COLO829 (cell line): ENCODE measurements around the gene ELOVL5.
A peak's percentile ranks its signal among the peaks of the same experiment; 100 is the strongest.
"Not testable (repeated sequence)": the region's sequence is repeated elsewhere in the genome, so short reads cannot be mapped to it uniquely, and the experiment has no call there.

ENCODE experiments used
- DNase-seq: peaks from one replicate; pipeline ENCODE4 v3.0.0; 2012; ENCODE audit warnings: low spot score

ELOVL5 gene

GRCh38 chr6:53305506-53306005 lies 43.2 kb downstream of the ELOVL5 start:
- DNase-seq, result not testable (repeated sequence)

- not testable (repeated sequence) for DNase-seq
These were observed 43.8 kb downstream of the ELOVL5 start for GRCh38 chr6:53304953-53305352.

DNA sequence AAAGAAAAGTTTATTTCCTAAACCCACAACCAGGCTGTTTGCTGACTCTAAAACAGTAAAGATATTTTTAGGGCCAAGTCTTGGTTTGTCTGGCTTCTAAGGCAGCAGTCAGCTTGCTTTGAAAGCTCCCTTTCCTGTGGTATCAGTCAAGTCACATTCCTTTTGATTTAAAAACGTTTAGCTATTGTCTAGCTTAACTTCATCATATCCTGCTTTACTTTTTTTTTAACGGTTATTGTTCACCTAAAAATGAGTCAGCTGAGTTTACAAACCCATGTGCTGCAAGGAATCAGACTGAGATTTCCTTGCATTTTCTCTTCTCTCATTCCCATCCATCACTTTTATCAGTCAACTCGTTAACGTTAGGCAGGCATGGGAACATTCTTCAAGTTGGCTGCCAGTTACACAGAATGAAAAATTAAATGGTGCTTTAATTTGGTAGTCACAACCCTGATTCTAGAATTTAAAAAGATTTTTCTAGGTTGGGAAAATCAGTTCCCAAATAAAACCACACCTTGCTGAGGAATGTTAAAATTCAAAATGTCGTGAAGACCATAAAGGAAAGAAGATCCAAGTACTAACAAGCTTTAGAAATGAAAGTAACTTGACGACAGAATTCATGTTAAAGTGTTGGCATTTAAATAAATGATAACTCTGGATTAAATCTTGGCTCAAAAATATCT lies 45.9 kb downstream of the ELOVL5 start:
- DNase-seq, result no peak

DNA sequence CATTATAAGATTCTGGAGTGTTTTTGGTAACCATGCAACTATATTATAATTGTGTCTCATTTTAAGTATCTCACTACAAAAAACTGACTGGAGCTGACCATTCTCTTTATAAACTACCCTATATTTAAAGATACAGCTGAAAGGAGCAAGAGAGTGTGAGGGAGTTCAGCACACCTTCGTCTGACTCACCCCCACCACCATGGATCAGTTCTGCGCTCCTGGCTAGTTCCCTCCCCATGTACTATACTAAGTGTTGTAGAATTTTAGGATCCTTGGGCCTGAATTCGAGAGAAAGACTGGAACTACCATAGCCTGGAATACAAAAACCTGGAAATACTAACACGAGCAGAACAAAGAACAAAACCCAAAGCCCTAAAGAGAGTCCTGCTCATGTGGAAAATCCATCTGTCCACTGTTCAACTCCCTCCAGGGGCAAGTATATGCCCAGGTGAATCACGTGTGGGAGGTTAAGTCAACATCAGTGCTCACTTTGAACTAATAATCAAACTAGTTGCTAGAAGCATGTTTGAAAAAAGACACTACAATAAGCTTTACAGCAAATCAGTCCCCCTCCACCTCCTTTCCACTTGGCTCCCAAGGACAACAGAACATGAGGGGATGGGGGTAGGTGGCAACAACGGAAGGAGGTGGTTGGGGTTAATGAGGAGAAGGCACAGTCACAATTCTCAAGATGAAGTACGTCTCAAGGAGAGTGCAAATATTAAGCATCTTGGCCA lies 46.8 kb downstream of the ELOVL5 start:
- DNase-seq, result no peak

DNA sequence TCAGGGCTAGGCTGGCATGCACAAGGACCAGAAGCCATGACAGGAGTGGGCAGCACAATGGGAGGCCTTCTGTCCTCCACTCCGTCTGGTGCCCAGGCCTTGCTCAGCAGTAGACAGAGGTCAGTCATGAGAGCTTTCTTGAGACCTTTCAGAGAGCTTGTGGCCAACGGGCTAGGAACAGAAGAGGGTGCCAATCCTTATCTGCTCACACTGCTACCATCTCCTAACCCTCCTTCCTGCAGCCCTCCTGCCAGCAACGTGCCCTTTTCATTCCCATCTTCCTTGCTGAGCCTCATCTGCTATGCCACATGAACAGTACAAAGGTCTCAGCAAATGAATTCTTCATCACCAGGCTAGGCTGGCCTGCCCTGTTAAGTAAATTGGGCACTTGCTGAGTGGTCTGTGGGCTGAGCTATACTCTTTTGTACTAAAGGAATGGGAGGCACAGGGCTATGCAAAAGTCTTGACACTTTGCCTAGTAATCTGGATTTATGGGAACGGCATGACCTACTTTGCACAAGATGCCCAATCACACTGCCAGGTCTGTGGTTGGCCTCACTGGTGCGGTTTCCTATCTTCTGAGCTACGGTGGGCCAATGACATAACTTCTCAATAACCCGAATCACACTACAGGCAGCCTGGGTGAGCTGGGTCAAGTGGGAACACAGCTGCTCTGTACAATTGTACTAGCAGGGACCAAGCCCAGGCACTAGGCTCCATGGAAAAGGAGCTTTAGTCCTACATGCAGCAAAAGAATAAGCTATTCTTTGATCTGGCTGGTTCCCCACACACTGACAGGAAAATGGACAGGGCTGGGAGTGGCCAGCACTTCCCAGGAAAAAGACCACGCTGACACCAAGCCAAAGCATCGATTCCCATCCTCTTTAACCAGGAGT lies 47.8 kb downstream of the ELOVL5 start:
- DNase-seq, result no peak

DNA sequence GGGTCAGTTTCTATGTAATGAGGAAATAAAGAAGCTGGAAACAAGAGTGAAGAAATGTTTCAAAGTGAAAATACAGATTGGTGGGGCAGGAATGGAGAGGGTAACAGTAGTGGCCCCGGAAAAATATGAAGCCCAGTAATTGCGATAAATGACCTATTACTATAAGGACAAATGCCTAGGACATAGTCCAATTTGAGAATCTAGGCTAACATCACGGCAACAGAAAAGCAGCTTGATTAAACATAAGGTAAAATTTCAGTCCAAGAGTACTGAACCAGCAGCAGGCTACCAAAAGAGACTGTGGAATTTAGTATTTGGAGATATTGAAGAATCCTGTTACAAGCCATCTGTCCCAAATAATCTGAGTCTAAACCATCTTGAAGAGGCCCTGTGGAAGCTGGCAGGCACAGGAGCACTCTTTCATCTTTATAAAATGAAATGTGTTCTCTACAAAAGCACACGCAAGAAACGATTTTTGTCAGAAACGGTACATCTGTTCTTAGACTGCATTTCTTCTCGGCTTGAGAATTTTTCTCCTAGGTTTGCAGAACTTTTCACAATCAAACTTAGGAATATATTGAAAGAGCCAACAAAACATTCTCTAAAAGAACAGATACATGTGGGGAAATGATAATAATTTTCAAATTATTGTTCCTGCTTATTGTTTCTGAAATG lies 49.3 kb downstream of the ELOVL5 start:
- DNase-seq, result no peak

DNA sequence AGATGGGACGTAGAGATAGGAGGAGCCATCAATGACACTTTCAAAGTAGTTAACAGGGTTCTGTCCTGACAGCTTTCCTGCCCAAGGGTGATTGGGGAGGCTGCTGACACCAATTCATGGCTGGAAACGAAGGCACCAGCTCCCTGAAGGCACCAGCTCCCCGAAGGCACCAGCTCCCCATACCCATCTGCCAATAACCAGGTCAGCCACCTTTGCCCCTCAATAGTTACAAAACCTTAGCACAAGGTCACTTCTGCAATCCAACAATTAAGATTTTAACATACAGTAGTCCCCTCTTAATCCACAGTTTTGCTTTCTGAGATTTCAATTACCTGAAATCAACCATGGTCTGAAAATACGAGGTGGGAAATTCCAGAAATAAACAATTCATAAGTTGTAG lies 51.7 kb downstream of the ELOVL5 start:
- DNase-seq, result no peak

DNA sequence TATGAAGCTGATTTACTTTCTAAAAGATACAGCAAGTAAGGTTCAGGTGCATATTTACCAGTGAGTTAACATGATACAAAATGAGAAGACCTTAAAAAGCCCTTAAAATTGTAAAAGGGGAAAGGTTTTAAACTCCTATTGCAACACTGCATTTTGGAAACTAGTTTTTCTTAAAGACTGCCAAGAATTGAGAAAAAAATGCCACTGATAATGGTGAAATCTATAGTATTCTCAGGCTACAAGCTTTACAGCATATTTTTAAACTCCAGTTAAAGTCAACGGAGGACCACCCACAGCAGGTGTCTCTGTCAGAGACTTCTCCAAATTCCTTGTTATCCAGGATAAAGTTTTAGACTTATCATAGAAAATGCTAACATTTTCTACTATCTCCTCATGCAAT lies 53.6 kb downstream of the ELOVL5 start:
- DNase-seq, result no peak

GRCh38 chr6:53294611-53295010 lies 54.1 kb downstream of the ELOVL5 start:
- DNase-seq, result no peak

DNA sequence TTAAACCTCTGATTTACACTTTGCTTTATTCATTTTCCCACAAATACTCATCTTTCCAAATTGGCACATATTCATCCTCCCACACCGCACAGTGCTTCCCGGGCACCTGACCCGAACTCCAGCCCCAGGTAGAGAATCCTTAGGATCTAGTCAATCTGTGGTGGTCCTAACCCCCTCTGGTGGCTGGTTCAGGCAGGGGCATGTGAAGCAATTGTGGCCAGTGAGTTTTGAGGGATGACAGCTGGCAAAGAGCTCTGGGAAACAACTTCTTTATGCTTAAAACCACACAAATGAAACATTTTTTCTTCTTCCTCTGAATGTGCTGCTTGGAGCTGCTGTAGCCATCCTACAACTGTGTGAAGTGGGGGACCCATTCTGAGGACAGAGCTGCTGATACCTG lies 54.7 kb downstream of the ELOVL5 start:
- DNase-seq, result no peak

- DNase-seq, result no peak
These were observed 55.1 kb downstream of the ELOVL5 start for GRCh38 chr6:53293691-53294090.

DNA sequence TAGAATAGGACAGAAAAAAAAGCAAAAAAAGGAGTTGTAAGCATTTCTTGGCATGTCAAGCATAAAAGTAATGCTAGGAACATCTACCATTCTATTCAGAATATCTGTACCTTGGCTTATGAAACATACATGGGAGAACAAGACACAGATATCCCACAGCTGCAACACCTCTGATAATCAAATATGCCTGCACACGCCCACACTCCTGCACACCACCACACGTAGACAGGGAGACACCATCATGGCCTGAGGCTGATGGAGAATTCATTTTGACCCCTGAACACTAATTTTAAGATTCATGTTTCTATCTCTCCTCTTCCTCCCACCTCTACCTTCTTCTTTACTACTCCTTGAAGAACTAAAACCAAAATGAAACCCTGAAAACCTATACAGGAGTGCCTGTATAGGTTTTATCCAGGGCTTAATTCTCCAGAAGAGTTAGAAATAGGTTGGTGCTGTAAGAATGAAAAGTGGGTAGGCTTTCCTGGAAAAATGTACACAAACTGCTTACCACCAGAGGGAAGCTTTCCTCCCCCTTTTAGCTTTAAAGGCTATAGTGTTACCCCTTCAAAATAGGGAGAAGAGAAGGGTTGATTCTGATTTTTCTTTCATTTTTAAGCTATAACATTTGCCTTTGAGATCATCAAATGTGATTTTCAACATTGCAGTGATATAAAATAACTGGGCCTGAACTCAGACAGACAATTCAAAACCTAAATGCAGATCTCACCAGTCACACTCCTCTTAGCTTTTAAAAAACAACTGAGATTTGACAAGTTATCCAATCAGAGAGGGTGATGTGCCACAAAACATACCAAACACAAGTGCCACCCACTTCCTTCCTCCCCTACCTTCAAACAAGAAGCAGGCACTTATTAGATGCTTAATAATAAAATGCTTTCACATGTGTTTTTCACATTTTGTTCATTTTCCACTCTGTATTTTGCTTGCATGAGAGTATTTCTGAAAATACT lies 57.9 kb downstream of the ELOVL5 start:
- DNase-seq, result no peak

GRCh38 chr6:53287336-53288225 lies 61.2 kb downstream of the ELOVL5 start:
- DNase-seq, result no peak

- no peak for DNase-seq
These were observed 63.8 kb downstream of the ELOVL5 start for GRCh38 chr6:53284901-53285300.

- peak; percentile 78 for DNase-seq
These were observed 66.0 kb downstream of the ELOVL5 start for GRCh38 chr6:53282741-53283140.

DNA sequence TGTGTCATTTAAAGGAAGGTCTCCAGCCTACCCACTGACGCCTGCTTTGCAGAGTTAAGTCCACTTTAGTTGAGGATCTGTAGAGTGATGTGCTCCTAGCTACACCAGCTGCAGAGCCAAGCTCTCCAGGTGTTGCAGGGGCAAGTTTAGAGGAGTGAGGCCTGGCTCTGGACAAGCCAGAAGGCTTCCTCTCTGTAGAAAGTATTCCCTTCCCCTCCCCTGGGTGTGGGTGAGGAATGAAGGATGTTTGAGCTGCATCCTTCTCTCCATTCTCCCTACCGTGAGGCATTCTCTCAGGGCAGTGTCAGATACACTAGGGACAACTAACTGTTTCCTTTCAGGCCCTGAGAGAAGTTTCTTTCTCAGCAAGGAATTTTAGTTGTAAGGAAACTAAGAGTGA lies 66.5 kb downstream of the ELOVL5 start:
- no peak for DNase-seq

GRCh38 chr6:53281518-53282215 lies 67.1 kb downstream of the ELOVL5 start:
- no peak for DNase-seq

- DNase-seq, result no peak
These were observed 68.5 kb downstream of the ELOVL5 start for GRCh38 chr6:53280207-53280606.

GRCh38 chr6:53279293-53279692 lies 69.5 kb downstream of the ELOVL5 start:
- DNase-seq, result no peak
